ENCODE data around the gene CDH12. TPM values are rescaled to one million over a fixed set of nuclear protein-coding genes. Genes with fewer than 3 reads are reported as not detected.

Gene CDH12
- total and polyA plus RNA-seq, 10 donors = 0.32 TPM; not detected in 9

DNA sequence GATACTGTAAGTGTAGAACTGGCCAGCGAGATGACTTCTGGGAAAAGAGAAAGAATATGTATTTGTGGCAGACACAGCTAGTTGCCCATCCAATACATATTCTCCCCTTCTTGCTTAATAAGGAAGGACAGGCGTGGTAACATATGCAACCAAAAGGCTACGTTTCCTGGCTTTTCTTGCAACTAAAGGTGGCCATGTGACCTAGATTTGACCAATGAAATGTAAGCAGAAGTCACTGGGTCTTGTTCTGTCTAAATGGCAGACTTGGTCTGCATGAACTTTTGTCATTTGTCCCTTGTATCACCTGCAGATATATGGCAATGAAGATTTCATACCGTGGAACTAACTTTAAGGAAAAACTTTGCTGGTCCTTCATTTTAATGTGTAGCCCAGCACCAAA lies 183.8 kb downstream of the CDH12 start:
- Histone ChIP-seq H3K9me3 (no peaks in the 10 kb centered on the region), H3K27ac (no peak overlapping the region), H3K4me1 (no peaks in the 10 kb centered on the region), H3K36me3 (no peaks in the 10 kb centered on the region), H3K4me3 (no peak overlapping the region), H3K27me3 (replicated peaks in 1 of 7) (no peaks in the 10 kb centered on the region)
- TF ChIP-seq, protein P1, sequence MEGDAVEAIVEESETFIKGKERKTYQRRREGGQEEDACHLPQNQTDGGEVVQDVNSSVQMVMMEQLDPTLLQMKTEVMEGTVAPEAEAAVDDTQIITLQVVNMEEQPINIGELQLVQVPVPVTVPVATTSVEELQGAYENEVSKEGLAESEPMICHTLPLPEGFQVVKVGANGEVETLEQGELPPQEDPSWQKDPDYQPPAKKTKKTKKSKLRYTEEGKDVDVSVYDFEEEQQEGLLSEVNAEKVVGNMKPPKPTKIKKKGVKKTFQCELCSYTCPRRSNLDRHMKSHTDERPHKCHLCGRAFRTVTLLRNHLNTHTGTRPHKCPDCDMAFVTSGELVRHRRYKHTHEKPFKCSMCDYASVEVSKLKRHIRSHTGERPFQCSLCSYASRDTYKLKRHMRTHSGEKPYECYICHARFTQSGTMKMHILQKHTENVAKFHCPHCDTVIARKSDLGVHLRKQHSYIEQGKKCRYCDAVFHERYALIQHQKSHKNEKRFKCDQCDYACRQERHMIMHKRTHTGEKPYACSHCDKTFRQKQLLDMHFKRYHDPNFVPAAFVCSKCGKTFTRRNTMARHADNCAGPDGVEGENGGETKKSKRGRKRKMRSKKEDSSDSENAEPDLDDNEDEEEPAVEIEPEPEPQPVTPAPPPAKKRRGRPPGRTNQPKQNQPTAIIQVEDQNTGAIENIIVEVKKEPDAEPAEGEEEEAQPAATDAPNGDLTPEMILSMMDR (IDR thresholded peaks at IDR 0.05 in 8 of 11, conservative IDR thresholded peaks at IDR 0.05 in 3 of 11) = no peak
- TF ChIP-seq POLR2A (IDR thresholded peaks at IDR 0.05) = no peak
- TF ChIP-seq POLR2AphosphoS5 (IDR thresholded peaks at IDR 0.05) = no peak
- intact Hi-C loops (cut with DNase I; ENCODE audit: low total_unique reads) = no loop called here
- WGBS, 5 donors = 45 to 73% (median 64%) methylated on average over 4 of the region's 4 CpGs
- no peak for DNase-seq

DNA sequence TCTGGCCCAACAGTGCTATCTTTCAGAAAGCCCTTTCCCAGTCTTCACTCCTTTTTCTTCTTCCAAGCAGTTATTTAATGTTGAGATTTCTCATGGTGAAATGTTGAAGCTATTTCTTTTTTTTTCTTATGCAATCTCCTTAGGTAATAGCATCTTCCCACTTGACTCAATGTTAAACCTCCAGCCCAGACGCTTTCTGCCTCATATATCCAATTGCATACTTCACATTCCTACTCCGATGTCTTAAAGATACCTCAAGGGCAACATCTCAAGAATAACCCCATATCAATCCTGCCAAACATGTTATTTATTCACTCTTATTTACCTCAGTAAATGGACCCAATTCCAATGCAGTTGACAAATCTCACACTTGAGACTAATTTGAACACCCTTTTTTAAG lies 187.3 kb downstream of the CDH12 start:
- 73 to 98% (median 89%) methylated on average over 2 of the region's 2 CpGs for WGBS, 5 donors
- no peaks in the 10 kb centered on the region for H3K36me3 ChIP-seq
- TF ChIP-seq, protein P1 (IDR thresholded peaks at IDR 0.05 in 8 of 11, conservative IDR thresholded peaks at IDR 0.05 in 3 of 11) = no peak
- TF ChIP-seq POLR2A (IDR thresholded peaks at IDR 0.05) (no peak), POLR2AphosphoS5 (IDR thresholded peaks at IDR 0.05) (no peak)
- no peaks in the 10 kb centered on the region for H3K9me3 ChIP-seq
- H3K27ac ChIP-seq = no peak overlapping the region
- no peaks in the 10 kb centered on the region for H3K4me1 ChIP-seq
- H3K27me3 ChIP-seq (replicated peaks in 1 of 7) = no peaks in the 10 kb centered on the region
- intact Hi-C loops (cut with DNase I; ENCODE audit: low total_unique reads) = no loop called here
- no peak overlapping the region for H3K4me3 ChIP-seq
- no peak for DNase-seq

DNA sequence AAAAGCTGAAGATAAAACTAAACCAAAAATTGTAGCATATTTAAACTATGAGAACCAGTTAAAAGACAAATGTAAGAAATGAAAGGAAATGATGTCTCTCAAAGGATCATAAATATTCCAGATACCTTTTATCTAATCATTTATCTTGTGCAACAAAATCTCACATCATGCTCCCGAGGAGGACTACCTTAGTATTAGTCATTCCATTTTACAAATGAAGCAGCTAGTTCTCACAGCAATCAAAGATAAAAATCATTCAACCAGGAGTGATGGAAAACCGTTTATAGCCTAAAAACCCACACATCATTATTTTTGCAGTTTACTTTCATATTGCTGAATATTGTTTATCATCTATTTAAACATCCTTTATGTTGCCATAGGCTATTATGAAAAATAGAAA lies 190.0 kb downstream of the CDH12 start:
- Histone ChIP-seq H3K27me3 (replicated peaks in 1 of 7) (no peaks in the 10 kb centered on the region), H3K36me3 (no peaks in the 10 kb centered on the region), H3K4me1 (no peaks in the 10 kb centered on the region), H3K9me3 (no peaks in the 10 kb centered on the region), H3K27ac (no peak overlapping the region), H3K4me3 (no peak overlapping the region)
- intact Hi-C loops (cut with DNase I; ENCODE audit: low total_unique reads) = no loop called here
- TF ChIP-seq, protein P1 (IDR thresholded peaks at IDR 0.05 in 8 of 11, conservative IDR thresholded peaks at IDR 0.05 in 3 of 11) = no peak
- TF ChIP-seq POLR2A (IDR thresholded peaks at IDR 0.05) (no peak), POLR2AphosphoS5 (IDR thresholded peaks at IDR 0.05) (no peak)
- no peak for DNase-seq
- WGBS, 5 donors = 27 to 59% (median 44%) methylated on average over 2 of the region's 2 CpGs

DNA sequence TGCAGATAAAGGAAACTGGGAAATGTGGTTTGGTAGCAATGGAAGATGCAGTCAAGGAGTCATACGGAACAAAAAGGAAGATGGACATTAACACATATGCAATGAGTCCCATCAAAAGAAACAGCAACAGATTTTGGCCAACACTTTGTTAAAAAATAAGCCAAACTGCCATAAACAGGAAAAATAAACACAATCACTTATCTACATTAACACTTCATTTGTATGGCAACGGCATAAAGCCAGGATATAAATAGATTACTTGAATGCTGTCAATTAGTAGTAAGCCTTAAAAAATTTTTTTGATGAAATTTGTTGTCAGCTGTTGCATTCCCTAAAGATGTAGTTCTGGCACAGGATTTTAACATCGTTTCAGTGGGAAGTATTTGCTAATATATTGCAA lies 190.8 kb downstream of the CDH12 start:
- H3K4me3 ChIP-seq = no peak overlapping the region
- DNase-seq = no peak

More for the DNA sequence above, 190.8 kb downstream of the CDH12 start:
- H3K36me3 ChIP-seq = no peaks in the 10 kb centered on the region
- 36 to 49% (median 44%) methylated on average over 3 of the region's 3 CpGs for WGBS, 5 donors
- no peaks in the 10 kb centered on the region for H3K4me1 ChIP-seq
- TF ChIP-seq POLR2A (IDR thresholded peaks at IDR 0.05) (no peak), POLR2AphosphoS5 (IDR thresholded peaks at IDR 0.05) (no peak)
- TF ChIP-seq, protein P1 (IDR thresholded peaks at IDR 0.05 in 8 of 11, conservative IDR thresholded peaks at IDR 0.05 in 3 of 11) = no peak
- H3K27ac ChIP-seq = no peak overlapping the region
- no peaks in the 10 kb centered on the region for H3K9me3 ChIP-seq
- intact Hi-C loops (cut with DNase I; ENCODE audit: low total_unique reads) = no loop called here
- no peaks in the 10 kb centered on the region for H3K27me3 ChIP-seq (replicated peaks in 1 of 7)
